Right atrium auricular region (tissue), 2 donors: Measurements from ENCODE around the gene SPART. TPM values are rescaled to one million over a fixed set of nuclear protein-coding genes. Genes with fewer than 3 reads are reported as not detected.

ENCODE experiments used
- DNase-seq: peaks from one replicate; pipeline ENCODE4 v3.0.0-alpha.2; 2019; ENCODE audit warnings: low spot score
- H3K27ac ChIP-seq, 2 donors: fragments of 200-600 bp; sonication (generic); 1 replicate in 1 of 2; 2 replicates in 1 of 2; pipeline ENCODE4 v1.5.1; 2016 to 2019
- H3K27me3 ChIP-seq, 2 donors: fragments of 200-600 bp; sonication (generic); one replicate each; pipeline versions ENCODE4 v1.5.1 to v1.6.0; 2017 to 2019
- H3K36me3 ChIP-seq: fragments of 200-600 bp; sonication (generic); one replicate; pipeline ENCODE4 v1.5.1; 2016
- H3K4me1 ChIP-seq, 2 donors: fragments of 200-600 bp; sonication (generic); one replicate each; pipeline versions ENCODE4 v1.5.1 to v1.6.0; 2017 to 2019
- H3K4me3 ChIP-seq, 2 donors: fragments of 200-600 bp; sonication (generic); 1 replicate in 1 of 2; 2 replicates in 1 of 2; pipeline ENCODE4 v1.5.1; 2017 to 2019; ENCODE audit warnings: mild to moderate bottlenecking in 1 of 2, moderate library complexity in 1 of 2
- H3K9me3 ChIP-seq, 2 donors: fragments of 200-600 bp; sonication (generic); one replicate each; pipeline ENCODE4 v1.5.1; 2019
- CTCF ChIP-seq, 2 donors: fragments of 200-600 bp; sonication (generic); IDR thresholded peaks; one replicate each; pipeline ENCODE4 v1.5.1; 2019; ENCODE audit warnings: antibody characterized with exemption in 2 of 2
- total RNA-seq, 2 donors: library from RNA; depleted of rRNA; stranded (reverse); fragments of >200 nt; gene quantifications; one replicate each; pipeline ENCODE4 v1.1.0, GENCODE V29; 2016

SPART gene
- total RNA-seq, 2 donors from 2014 or later: 34.1 to 36.3 TPM

DNA sequence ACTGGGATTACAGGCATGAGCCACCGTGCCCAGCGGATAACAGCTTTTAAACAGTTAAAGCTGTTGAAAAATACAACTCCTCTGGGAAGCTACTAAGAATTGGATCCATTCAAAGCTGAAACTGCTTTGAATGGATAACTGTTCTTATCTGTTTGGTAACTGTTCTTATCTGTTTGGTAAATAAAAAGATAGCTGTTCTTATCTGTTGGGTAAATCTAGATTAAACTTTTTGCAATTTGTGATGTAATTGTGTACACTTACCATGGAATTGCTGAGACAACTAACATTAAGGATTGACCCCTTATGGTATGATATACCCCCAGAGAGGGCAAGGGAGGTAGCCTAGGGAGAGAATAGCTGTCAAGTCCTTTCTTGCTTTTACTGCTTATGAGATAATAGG is 27.9 kb upstream of the SPART start:
- no peaks in the 10 kb centered on the region for H3K27me3 ChIP-seq
- H3K4me1 ChIP-seq: no peaks in the 10 kb centered on the region
- no peak for DNase-seq
- no peaks in the 10 kb centered on the region for H3K9me3 ChIP-seq
- no peak overlapping the region for H3K27ac ChIP-seq
- no peak for TF ChIP-seq CTCF (IDR thresholded peaks at IDR 0.05)
- H3K36me3 ChIP-seq: no peaks in the 10 kb centered on the region
- no peak overlapping the region for H3K4me3 ChIP-seq

DNA sequence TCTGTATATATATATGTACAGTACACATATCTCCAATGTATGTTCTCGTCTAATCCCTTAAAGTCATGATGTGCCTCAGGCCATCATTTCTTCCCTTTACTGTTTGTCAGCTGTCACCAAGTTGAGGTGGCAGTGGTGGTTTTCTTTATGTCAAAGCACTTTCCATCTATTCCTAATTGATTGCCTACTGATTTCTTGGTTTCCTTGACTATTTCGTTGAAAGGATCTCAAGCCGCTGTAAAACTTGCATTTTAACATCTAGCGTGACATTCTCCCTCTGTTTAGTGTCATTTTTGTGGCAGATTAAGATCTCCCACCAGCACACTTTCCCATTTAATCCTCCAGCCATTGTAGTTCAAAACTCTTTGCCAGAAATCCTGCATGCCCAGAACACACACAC is 25.0 kb upstream of the SPART start:
- Histone ChIP-seq H3K9me3 (no peaks in the 10 kb centered on the region), H3K36me3 (no peaks in the 10 kb centered on the region), H3K4me3 (no peak overlapping the region), H3K27ac (no peak overlapping the region), H3K27me3 (no peaks in the 10 kb centered on the region), H3K4me1 (no peaks in the 10 kb centered on the region)
- TF ChIP-seq CTCF (IDR thresholded peaks at IDR 0.05): no peak
- no peak for DNase-seq

- no peaks in the 10 kb centered on the region for H3K4me1 ChIP-seq
- no peak for TF ChIP-seq CTCF (IDR thresholded peaks at IDR 0.05)
- H3K36me3 ChIP-seq: no peaks in the 10 kb centered on the region
- H3K4me3 ChIP-seq: no peak overlapping the region
- no peaks in the 10 kb centered on the region for H3K9me3 ChIP-seq
- H3K27me3 ChIP-seq: no peaks in the 10 kb centered on the region
- H3K27ac ChIP-seq: no peak overlapping the region
- no peak for DNase-seq
These were observed 23.9 kb upstream of the SPART start for GRCh38 chr13:36370108-36370429.

DNA sequence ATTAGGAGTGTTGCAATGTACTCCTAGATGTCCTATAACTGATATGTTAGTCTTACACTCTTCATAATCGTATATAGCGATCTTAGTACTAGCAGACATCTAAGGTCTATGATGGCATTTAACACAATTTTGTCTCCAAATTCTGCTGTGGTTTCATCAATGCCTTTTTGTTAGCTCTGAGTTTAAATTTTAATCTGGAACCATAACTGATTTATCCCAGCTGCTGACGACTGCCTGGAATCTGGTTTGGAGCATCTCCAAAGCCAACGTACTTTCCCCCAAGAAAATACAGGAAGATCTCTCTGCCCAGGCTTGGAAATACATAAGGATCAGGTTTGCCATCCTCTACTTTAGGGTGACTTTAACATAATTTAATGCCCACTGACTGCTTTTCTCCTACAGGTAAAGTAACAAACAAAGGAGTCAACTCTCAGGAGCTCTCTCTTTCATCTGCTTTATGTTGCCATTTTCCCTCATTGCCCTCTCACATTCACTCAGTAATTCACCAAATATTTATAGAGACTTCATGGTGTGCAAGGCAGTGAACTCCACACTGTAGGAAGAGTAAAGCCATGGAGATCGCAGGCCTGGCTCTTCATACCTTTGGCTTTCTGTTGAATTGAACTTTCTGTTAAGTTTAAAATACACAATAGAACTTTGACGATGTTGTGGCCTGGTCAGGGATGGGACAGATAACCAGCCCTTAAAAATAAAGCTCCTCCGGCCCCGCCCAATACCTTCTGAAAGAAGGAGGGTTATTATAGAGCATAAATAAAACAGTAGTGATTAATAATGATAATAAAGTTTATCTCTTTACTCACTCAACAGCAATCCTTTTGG is 23.3 kb upstream of the SPART start:
- Histone ChIP-seq H3K36me3 (no peaks in the 10 kb centered on the region), H3K27me3 (no peaks in the 10 kb centered on the region), H3K4me1 (no peaks in the 10 kb centered on the region), H3K4me3 (no peak overlapping the region), H3K27ac (peak overlapping the region in 1 of 2 donors; percentile 27), H3K9me3 (no peaks in the 10 kb centered on the region)
- no peak for TF ChIP-seq CTCF (IDR thresholded peaks at IDR 0.05)
- DNase-seq: no peak

- Histone ChIP-seq H3K4me1 (no peaks in the 10 kb centered on the region), H3K9me3 (no peaks in the 10 kb centered on the region), H3K27ac (no peak overlapping the region), H3K4me3 (no peak overlapping the region), H3K36me3 (no peaks in the 10 kb centered on the region), H3K27me3 (no peaks in the 10 kb centered on the region)
- no peak for TF ChIP-seq CTCF (IDR thresholded peaks at IDR 0.05)
- no peak for DNase-seq
These were observed 19.8 kb upstream of the SPART start for GRCh38 chr13:36366031-36366430.

DNA sequence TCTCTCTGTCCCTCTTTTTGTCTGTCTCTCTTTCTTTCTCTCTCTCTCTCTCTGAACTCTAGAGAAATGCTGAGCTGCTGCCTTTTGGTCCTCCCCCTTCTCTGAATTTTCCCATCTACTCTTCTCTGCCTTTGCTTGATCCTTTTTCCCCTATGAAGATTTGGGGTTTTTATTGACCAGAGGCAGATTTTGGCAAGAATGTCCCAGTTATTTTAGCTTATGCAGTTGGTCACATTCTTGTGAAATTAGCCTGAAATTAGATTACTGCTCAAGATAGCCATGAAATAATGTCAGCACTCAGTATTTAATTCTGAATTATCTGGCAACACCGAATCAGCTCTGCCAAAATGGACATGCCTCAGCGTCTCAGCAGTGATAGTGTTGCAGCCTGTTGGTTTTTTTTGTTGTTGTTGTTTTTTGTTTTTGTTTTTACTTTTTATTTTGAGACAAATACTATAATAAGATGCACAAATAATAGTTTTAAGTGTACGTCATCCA is 17.2 kb upstream of the SPART start:
- Histone ChIP-seq H3K4me1 (no peaks in the 10 kb centered on the region), H3K27ac (no peak overlapping the region)
- TF ChIP-seq CTCF (IDR thresholded peaks at IDR 0.05): no peak

More for the DNA sequence above, 17.2 kb upstream of the SPART start:
- Histone ChIP-seq H3K4me3 (no peak overlapping the region), H3K36me3 (no peaks in the 10 kb centered on the region), H3K27me3 (no peaks in the 10 kb centered on the region), H3K9me3 (no peaks in the 10 kb centered on the region)
- no peak for DNase-seq
